Left ventricle myocardium inferior (tissue), 1 donor: ENCODE data around the gene ZNF681. TPM values are rescaled to one million over a fixed set of nuclear protein-coding genes. Genes with fewer than 3 reads are reported as not detected.
"Not testable (repeated sequence)": the region's sequence is repeated elsewhere in the genome, so short reads cannot be mapped to it uniquely, and the experiment has no call there.

Experiments
- DNase-seq: peaks from one replicate; pipeline ENCODE4 v3.0.0-alpha.2; 2020
- H3K27ac ChIP-seq: fragments of 200-600 bp; replicated peaks from 2 replicates; pipeline ENCODE4 v1.8.0; 2021
- H3K27me3 ChIP-seq: fragments of 200-600 bp; 2 replicates; pipeline ENCODE4 v1.8.0; 2021; ENCODE audit warnings: low read depth
- H3K36me3 ChIP-seq: fragments of 200-600 bp; 2 replicates; pipeline ENCODE4 v1.8.0; 2021
- H3K4me1 ChIP-seq: fragments of 200-600 bp; 2 replicates; pipeline ENCODE4 v1.8.0; 2021
- H3K4me3 ChIP-seq: fragments of 200-600 bp; 2 replicates; pipeline ENCODE4 v1.8.0; 2021; ENCODE audit warnings: mild to moderate bottlenecking, moderate library complexity
- H3K9me3 ChIP-seq: fragments of 200-600 bp; replicated peaks from 2 replicates; pipeline ENCODE4 v1.8.0; 2021
- CTCF ChIP-seq: fragments of 200-600 bp; IDR thresholded peaks from 2 replicates; pipeline ENCODE4 v1.8.0; 2021; ENCODE audit warnings: antibody characterized with exemption, mild to moderate bottlenecking, borderline replicate concordance
- intact Hi-C: fragments of 100-400 bp; cut with micrococcal nuclease; formaldehyde crosslinking; loops from one replicate; pipeline ENCODE4 v1.11.0; 2022
- total RNA-seq: library from RNA; stranded (reverse); fragmentation: NEBNext Ultra II Directional; extraction: Animal tissue kit (Norgen Biotek cat#: 25700); gene quantifications from one replicate; pipeline ENCODE4 v1.2.1, GENCODE V29; 2021
- donor health status: DM: no; HTN: yes; CAD: no; lungs with severe emphysema.

The ZNF681 gene
- total RNA-seq, 1 donor from 2014 or later: 0.25 TPM

GRCh38 chr19:23769691-23770468 is 11.2 kb upstream of the ZNF681 start:
- no peak for TF ChIP-seq CTCF
- no peaks in the 10 kb centered on the region for H3K27me3 ChIP-seq
- intact Hi-C loops: no loop called here
- H3K4me1 ChIP-seq: no peaks in the 10 kb centered on the region
- H3K27ac ChIP-seq: no peak overlapping the region
- no peaks in the 10 kb centered on the region for H3K9me3 ChIP-seq
- H3K4me3 ChIP-seq: no peak overlapping the region
- DNase-seq: no peak
- H3K36me3 ChIP-seq: no peaks in the 10 kb centered on the region

DNA sequence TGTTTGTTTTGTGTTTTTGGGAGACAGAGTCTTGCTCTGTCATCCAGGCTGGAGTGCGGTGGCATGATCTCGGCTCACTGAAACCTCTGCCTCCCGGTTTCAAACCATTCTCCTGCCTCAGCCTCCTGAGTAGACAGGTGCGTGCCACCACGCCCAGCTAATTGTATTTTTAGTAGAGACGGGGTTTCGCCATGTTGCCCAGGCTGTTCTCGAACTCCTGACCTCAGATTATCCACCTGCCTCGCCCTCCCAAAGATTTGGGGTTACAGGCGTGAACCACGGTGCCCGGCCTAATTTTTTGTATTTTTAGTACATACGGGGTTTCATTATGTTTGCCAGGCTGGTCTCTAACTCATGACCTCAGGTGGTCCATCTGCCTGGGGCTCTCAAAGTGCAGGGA is 8.3 kb upstream of the ZNF681 start:
- Histone ChIP-seq H3K27ac (no peak overlapping the region), H3K4me3 (no peak overlapping the region), H3K36me3 (no peaks in the 10 kb centered on the region), H3K27me3 (no peaks in the 10 kb centered on the region), H3K4me1 (peaks cover 23% of the 10 kb centered on the region), H3K9me3 (no peaks in the 10 kb centered on the region)
- intact Hi-C loops: no loop called here
- DNase-seq: no peak
- TF ChIP-seq CTCF: no peak

DNA sequence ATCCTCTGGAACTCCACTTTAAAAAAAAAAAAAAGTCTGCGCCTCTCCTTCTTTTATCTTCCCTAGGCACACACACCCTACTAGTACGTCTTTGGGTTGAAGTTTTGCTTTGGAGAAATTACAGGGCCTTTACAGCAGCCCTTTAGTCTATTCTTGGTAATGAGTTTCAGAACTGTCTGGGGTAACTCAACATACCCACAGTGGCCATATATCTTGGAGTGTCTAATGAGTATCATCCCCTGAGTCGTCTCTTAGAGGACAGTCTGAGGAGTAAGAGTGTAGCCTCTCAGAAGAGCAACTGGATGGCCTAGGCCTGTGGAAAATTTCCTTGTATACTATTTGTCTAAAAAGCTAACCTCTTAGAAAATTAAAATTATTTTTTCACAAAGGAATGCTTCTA is 6.1 kb upstream of the ZNF681 start:
- Histone ChIP-seq H3K36me3 (no peaks in the 10 kb centered on the region), H3K27ac (no peak overlapping the region), H3K4me3 (no peak overlapping the region), H3K9me3 (no peaks in the 10 kb centered on the region), H3K27me3 (no peaks in the 10 kb centered on the region), H3K4me1 (peaks cover 23% of the 10 kb centered on the region)
- no peak for TF ChIP-seq CTCF
- no peak for DNase-seq
- intact Hi-C loops: no loop called here

DNA sequence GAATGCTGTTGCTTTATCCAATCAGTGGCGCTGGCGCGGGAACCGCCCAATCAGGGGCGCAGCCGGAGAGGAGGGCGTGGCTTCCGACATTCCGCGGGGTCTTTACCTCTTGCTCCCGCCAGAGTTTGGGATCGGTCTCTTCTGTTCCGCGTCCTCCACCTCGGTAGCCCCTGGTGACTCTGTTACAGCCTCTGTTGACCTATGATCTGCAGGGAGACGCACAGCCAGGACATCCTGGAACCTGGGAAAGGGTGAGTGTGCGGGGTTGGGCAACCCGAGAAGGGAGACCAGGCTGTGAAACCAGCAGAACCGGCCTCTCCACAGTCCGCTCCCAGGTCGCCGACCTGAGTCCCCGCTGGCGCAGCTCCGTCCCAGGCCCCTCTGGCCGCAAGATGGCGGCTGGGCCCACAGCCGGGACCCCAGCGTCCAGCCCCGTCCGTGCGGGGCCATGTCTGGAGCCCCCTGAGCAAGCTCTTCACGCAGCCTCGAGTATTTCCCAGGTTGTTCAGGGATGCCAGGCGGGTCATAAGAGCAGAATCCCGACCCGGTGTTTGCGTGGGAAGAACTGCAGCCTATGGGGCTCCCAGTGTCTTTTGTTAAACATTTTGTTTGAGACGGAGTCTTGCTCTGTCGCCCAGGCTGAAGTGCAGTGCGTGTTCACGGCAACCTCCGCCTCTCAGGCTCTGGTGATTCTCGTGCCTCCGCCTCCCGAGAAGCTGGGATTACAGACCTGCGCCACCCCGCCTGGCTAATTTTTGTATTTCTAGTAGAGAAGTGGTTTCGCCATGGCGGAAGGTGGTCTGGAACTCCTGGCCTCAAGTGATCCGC is 4.4 kb upstream of the ZNF681 start:
- H3K27me3 ChIP-seq: no peaks in the 10 kb centered on the region
- peak; percentile 14 for TF ChIP-seq CTCF
- peaks cover 33% of the 10 kb centered on the region for H3K4me1 ChIP-seq
- intact Hi-C loops: no loop called here
- H3K27ac ChIP-seq: peak overlapping the region; percentile 72
- H3K36me3 ChIP-seq: no peaks in the 10 kb centered on the region
- no peaks in the 10 kb centered on the region for H3K9me3 ChIP-seq
- H3K4me3 ChIP-seq: peak overlapping the region; percentile 93
- peak; percentile 87 for DNase-seq

GRCh38 chr19:23762548-23762883 is 3.8 kb upstream of the ZNF681 start:
- Histone ChIP-seq H3K4me1 (peaks cover 38% of the 10 kb centered on the region), H3K36me3 (no peaks in the 10 kb centered on the region), H3K9me3 (no peaks in the 10 kb centered on the region), H3K27me3 (no peaks in the 10 kb centered on the region), H3K4me3 (peak overlapping the region; percentile 93), H3K27ac (peak overlapping the region; percentile 72)
- DNase-seq: no peak
- intact Hi-C loops: no loop called here
- no peak for TF ChIP-seq CTCF

DNA sequence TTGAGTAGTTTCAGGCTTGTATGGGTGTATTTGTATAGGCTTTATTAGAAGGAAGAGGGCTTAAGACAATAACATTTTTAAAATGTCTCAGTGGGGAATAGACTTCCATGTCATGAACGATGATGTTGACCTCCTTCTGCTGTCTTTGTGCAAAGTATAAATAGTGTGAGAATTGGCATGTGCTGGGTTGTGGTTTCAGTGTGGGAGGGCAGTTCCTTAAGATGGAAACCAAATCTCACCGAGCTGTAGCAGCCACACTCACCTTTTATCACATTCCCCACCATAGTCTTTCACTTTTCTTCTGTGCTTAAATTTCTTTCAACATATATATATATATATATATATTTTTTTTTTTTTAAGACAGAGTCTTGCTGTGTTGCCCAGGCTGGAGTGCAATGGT is 1.6 kb upstream of the ZNF681 start:
- H3K27me3 ChIP-seq, H3K9me3 ChIP-seq, H3K27ac ChIP-seq, DNase-seq, H3K4me3 ChIP-seq, H3K36me3 ChIP-seq, intact Hi-C loops: not testable (repeated sequence)
- peaks cover 38% of the 10 kb centered on the region for H3K4me1 ChIP-seq

DNA sequence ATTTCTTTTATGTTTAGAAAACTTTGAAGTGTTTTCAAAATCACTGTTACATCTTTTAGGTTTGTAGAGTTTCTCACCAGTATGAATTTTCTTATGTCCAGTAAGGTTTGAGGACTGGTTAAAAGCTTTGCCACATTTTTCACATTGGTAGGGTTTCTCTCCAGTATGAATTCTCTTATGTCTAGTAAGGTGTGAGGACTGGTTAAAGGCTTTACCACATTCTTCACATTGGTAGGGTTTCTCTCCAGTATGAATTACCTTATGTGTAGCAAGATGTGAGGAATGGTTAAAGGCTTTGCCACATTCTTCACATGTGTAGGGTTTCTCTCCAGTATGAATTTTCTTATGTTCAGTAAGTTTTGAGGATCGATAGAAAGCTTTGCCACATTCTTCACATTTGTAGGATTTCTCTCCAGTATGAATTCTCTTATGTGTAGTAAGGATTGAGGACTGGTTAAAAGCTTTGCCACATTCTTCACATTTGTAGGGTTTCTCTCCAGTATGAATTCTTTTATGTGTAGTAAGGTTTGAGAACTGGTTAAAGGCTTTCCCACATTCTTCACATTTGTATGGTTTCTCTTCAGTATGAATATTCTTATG is 15.0 kb downstream of the ZNF681 start:
- H3K27ac ChIP-seq, DNase-seq, H3K4me1 ChIP-seq, H3K4me3 ChIP-seq, intact Hi-C loops, H3K27me3 ChIP-seq: not testable (repeated sequence)
- Histone ChIP-seq H3K9me3 (peaks cover 95% of the 10 kb centered on the region), H3K36me3 (peaks cover 56% of the 10 kb centered on the region)

- H3K27ac ChIP-seq, DNase-seq, H3K36me3 ChIP-seq, H3K27me3 ChIP-seq, intact Hi-C loops, H3K4me1 ChIP-seq, H3K4me3 ChIP-seq: not testable (repeated sequence)
- H3K9me3 ChIP-seq: peaks cover 15% of the 10 kb centered on the region
Observed at GRCh38 chr19:23730729-23731465, 27.8 kb downstream of the ZNF681 start.
